ACC112 (cell line): Measurements from ENCODE around the gene KDM6A.

ENCODE experiments used
- H2AFZ ChIP-seq: fragments of 200-600 bp; sonication (generic); one replicate; pipeline ENCODE4 v1.6.0; 2017; ENCODE audit warnings: antibody characterized with exemption, low read length; ENCODE audit not compliant: unreplicated experiment
- H3K27ac ChIP-seq: fragments of 200-600 bp; sonication (generic); 2 replicates; pipeline ENCODE4 v1.5.1; 2014; ENCODE audit warnings: low read depth, mild to moderate bottlenecking, antibody characterized with exemption, low read length, moderate library complexity
- H3K27me3 ChIP-seq: fragments of 200-600 bp; sonication (generic); 2 replicates; pipeline ENCODE4 v1.6.1; 2014; ENCODE audit warnings: mild to moderate bottlenecking, antibody characterized with exemption, low read length, moderate library complexity, mixed read lengths; ENCODE audit not compliant: insufficient read depth
- H3K36me3 ChIP-seq: fragments of 200-600 bp; sonication (generic); 2 replicates; pipeline ENCODE4 v1.6.1; 2016; ENCODE audit warnings: mild to moderate bottlenecking, antibody characterized with exemption, low read length, moderate library complexity, mixed read lengths; ENCODE audit not compliant: insufficient read depth
- H3K4me1 ChIP-seq: fragments of 200-600 bp; sonication (generic); one replicate; pipeline ENCODE4 v1.6.1; 2016; ENCODE audit warnings: low read length, mixed read lengths; ENCODE audit not compliant: insufficient read depth, unreplicated experiment, control insufficient read depth
- H3K4me3 ChIP-seq: fragments of 200-600 bp; sonication (generic); 2 replicates; pipeline ENCODE4 v1.5.1; 2014; ENCODE audit warnings: mild to moderate bottlenecking, low read depth, low read length
- H3K79me2 ChIP-seq: fragments of 200-600 bp; sonication (generic); one replicate; pipeline ENCODE4 v1.6.0; 2016; ENCODE audit warnings: low read length; ENCODE audit not compliant: control insufficient read depth, unreplicated experiment, insufficient read depth

The KDM6A gene

GRCh38 chrX:45001048-45001447 is 128.1 kb downstream of the KDM6A start:
- Histone ChIP-seq H3K79me2 (peaks cover 13% of the 10 kb centered on the region), H2AFZ (no peak overlapping the region), H3K4me1 (no peaks in the 10 kb centered on the region), H3K36me3 (no peaks in the 10 kb centered on the region), H3K27ac (no peak overlapping the region), H3K4me3 (no peak overlapping the region), H3K27me3 (no peaks in the 10 kb centered on the region)

- no peak overlapping the region for H3K27ac ChIP-seq
- no peak overlapping the region for H2AFZ ChIP-seq
- no peaks in the 10 kb centered on the region for H3K79me2 ChIP-seq
- H3K27me3 ChIP-seq: no peaks in the 10 kb centered on the region
- H3K36me3 ChIP-seq: no peaks in the 10 kb centered on the region
- no peaks in the 10 kb centered on the region for H3K4me1 ChIP-seq
- no peak overlapping the region for H3K4me3 ChIP-seq
Observed at GRCh38 chrX:45003085-45003484, 130.1 kb downstream of the KDM6A start.

GRCh38 chrX:45006002-45006800 is 133.2 kb downstream of the KDM6A start:
- H3K4me1 ChIP-seq: peaks cover 20% of the 10 kb centered on the region
- H3K36me3 ChIP-seq: no peaks in the 10 kb centered on the region
- H2AFZ ChIP-seq: no peak overlapping the region
- no peaks in the 10 kb centered on the region for H3K27me3 ChIP-seq
- no peak overlapping the region for H3K4me3 ChIP-seq
- H3K79me2 ChIP-seq: peaks cover 6% of the 10 kb centered on the region
- no peak overlapping the region for H3K27ac ChIP-seq

DNA sequence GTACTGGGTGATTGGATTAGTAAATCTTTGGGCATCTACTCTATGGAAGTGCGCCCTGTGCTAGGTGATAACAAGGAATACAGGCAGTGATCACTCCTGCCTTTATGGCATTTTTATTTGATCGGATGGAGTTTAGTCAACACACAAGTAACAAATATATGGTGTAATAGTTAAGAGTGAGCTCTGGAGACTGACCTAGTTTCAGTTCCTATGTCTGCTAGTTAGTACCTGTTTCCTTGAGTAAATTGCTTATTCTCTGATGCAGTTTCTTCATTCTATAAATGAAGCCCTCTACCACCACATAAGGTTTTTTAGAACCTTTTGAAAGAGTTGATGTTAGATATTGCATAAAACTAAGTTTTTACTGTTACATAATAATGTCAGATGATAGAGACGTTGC is 134.6 kb downstream of the KDM6A start:
- Histone ChIP-seq H3K4me1 (peaks cover 20% of the 10 kb centered on the region), H3K79me2 (peaks cover 6% of the 10 kb centered on the region), H3K36me3 (no peaks in the 10 kb centered on the region)

GRCh38 chrX:45009371-45010000 is 136.5 kb downstream of the KDM6A start:
- H3K79me2 ChIP-seq: peaks cover 16% of the 10 kb centered on the region

More for the DNA sequence above, 134.6 kb downstream of the KDM6A start:
- Histone ChIP-seq H3K4me3 (no peak overlapping the region), H2AFZ (no peak overlapping the region), H3K27me3 (no peaks in the 10 kb centered on the region), H3K27ac (no peak overlapping the region)

DNA sequence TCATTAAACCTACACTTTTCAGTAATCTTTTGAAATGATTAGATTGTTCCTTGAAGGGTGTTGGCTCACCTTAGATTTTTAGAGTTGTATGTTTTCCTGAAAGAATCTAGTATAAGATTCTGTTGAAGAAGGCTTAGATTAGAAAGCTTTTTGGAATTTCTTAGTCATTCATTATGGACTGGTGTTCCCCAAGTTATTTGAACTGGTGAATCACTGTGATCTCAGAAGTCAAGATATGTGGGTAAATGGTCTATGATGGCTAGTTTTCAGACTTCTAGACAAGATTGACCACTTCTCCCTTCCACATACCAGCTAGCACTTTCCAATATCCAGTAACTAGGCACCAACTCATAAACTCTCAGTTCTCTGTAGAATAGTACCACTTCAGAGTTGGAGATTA is 138.1 kb downstream of the KDM6A start:
- peaks cover 21% of the 10 kb centered on the region for H3K79me2 ChIP-seq
- peaks cover 20% of the 10 kb centered on the region for H3K4me1 ChIP-seq
- H3K27ac ChIP-seq: peak overlapping the region; percentile 77
- H3K36me3 ChIP-seq: no peaks in the 10 kb centered on the region
- H3K4me3 ChIP-seq: no peak overlapping the region
- no peak overlapping the region for H2AFZ ChIP-seq
- H3K27me3 ChIP-seq: no peaks in the 10 kb centered on the region

More at GRCh38 chrX:45009371-45010000, 136.5 kb downstream of the KDM6A start:
- Histone ChIP-seq H2AFZ (no peak overlapping the region), H3K4me3 (no peak overlapping the region), H3K4me1 (peaks cover 20% of the 10 kb centered on the region), H3K36me3 (no peaks in the 10 kb centered on the region), H3K27ac (no peak overlapping the region), H3K27me3 (no peaks in the 10 kb centered on the region)

GRCh38 chrX:45011597-45011996 is 138.6 kb downstream of the KDM6A start:
- Histone ChIP-seq H3K27ac (peak overlapping the region; percentile 77), H3K79me2 (peaks cover 21% of the 10 kb centered on the region), H3K36me3 (no peaks in the 10 kb centered on the region), H3K4me3 (no peak overlapping the region), H3K4me1 (peaks cover 20% of the 10 kb centered on the region), H2AFZ (no peak overlapping the region), H3K27me3 (no peaks in the 10 kb centered on the region)

- Histone ChIP-seq H3K4me3 (no peak overlapping the region), H3K27ac (no peak overlapping the region), H3K4me1 (no peaks in the 10 kb centered on the region), H2AFZ (no peak overlapping the region), H3K27me3 (no peaks in the 10 kb centered on the region), H3K79me2 (peaks cover 21% of the 10 kb centered on the region), H3K36me3 (no peaks in the 10 kb centered on the region)
Observed at GRCh38 chrX:45017946-45018345, 145.0 kb downstream of the KDM6A start.

DNA sequence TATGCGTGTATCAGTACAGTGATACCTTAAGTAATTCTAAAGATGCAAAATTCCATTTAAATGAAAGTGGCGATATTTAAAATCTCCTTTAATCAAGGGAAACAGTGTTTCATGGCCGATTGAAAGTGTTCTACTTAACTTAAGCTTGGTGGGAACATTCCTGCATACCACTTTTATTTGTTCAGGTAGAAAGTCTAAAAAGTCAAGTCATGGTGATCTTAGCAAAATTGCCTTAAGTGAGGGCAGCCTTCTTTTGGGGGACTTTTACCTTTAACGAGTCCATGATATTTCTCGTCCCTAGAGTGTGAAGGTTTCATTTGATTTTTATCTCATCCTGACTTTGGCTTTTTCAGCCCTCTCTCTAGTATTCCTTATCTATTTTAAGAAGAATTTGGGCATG is 149.2 kb downstream of the KDM6A start:
- Histone ChIP-seq H3K27ac (no peak overlapping the region), H3K4me3 (no peak overlapping the region), H3K36me3 (no peaks in the 10 kb centered on the region), H3K79me2 (peaks cover 10% of the 10 kb centered on the region), H3K27me3 (no peaks in the 10 kb centered on the region), H2AFZ (no peak overlapping the region), H3K4me1 (no peaks in the 10 kb centered on the region)

- no peaks in the 10 kb centered on the region for H3K36me3 ChIP-seq
- H3K79me2 ChIP-seq: peaks cover 13% of the 10 kb centered on the region
- no peaks in the 10 kb centered on the region for H3K4me1 ChIP-seq
- no peaks in the 10 kb centered on the region for H3K27me3 ChIP-seq
- no peak overlapping the region for H3K4me3 ChIP-seq
- no peak overlapping the region for H3K27ac ChIP-seq
- H2AFZ ChIP-seq: no peak overlapping the region
Observed at GRCh38 chrX:45024501-45024900, 151.5 kb downstream of the KDM6A start.

GRCh38 chrX:45026036-45026435 is 153.0 kb downstream of the KDM6A start:
- Histone ChIP-seq H3K36me3 (no peaks in the 10 kb centered on the region), H3K4me3 (no peak overlapping the region), H3K27ac (no peak overlapping the region), H3K27me3 (no peaks in the 10 kb centered on the region), H3K4me1 (no peaks in the 10 kb centered on the region), H2AFZ (no peak overlapping the region), H3K79me2 (peaks cover 19% of the 10 kb centered on the region)
